HUES64 (cell line): ENCODE results near the gene LSG1.

Experiments
- H3K27ac ChIP-seq: 2 replicates; pipeline ENCODE4 v1.7.0; 2013; ENCODE audit warnings: low read depth, low read length, inconsistent platforms
- H3K27me3 ChIP-seq: 2 replicates; pipeline ENCODE4 v1.6.1; 2013; ENCODE audit warnings: mild to moderate bottlenecking, low read length; ENCODE audit not compliant: insufficient read depth
- H3K36me3 ChIP-seq: 2 replicates; pipeline ENCODE4 v1.6.1; 2013; ENCODE audit warnings: mild to moderate bottlenecking, low read length; ENCODE audit not compliant: insufficient read depth
- H3K4me1 ChIP-seq: 2 replicates; pipeline ENCODE4 v1.6.1; 2013; ENCODE audit warnings: mild to moderate bottlenecking, low read length, moderate library complexity; ENCODE audit not compliant: insufficient read depth
- H3K4me3 ChIP-seq: 2 replicates; pipeline ENCODE4 v1.5.1; 2013; ENCODE audit warnings: mild to moderate bottlenecking, low read length, moderate library complexity
- H3K9ac ChIP-seq: 2 replicates; pipeline ENCODE4 v1.6.1; 2013; ENCODE audit warnings: mild to moderate bottlenecking, low read depth, low read length
- H3K9me3 ChIP-seq: 2 replicates; pipeline ENCODE4 v1.6.1; 2013; ENCODE audit warnings: low read depth, low read length; ENCODE audit not compliant: insufficient read depth
- WGBS: fragments of 150-250, 120-280 bp; methylation state at CpG from one replicate; pipeline ENCODE4 v1.1.7; 2013; ENCODE audit warnings: missing lambda C conversion rate; 5-methylcytosine and 5-hydroxymethylcytosine counted together

The LSG1 gene

DNA sequence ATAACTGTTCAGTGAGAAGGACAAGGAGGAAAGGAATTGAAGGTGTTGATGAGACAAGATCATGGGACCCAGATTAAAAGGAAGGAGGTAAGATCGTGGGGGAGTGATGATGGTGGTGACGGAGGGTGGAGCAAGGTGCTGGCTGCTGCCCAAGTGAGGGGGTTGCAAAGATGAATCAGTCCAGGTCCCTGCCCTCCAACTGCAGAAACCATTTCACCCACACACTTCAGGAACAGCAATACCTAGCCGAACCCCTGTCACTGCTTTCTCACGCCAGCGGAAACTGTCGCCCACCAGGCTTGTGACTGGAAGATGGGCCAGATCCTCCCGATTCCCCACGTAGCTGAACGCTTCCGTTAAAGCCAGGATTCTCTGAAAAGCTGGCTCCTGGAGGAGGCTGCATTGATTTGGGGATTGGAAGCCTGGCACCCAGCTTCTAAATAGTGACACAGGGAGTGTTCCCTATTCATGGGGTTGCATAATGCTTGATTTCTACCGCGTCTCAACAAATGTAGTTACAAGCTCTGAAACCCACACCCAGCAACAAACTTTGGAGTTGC lies 3.2 kb upstream of the LSG1 start:
- Histone ChIP-seq H3K9ac (no peak overlapping the region), H3K9me3 (no peaks in the 10 kb centered on the region), H3K4me3 (no peak overlapping the region), H3K27me3 (peaks cover 13% of the 10 kb centered on the region), H3K36me3 (peaks cover 3% of the 10 kb centered on the region), H3K27ac (no peak overlapping the region), H3K4me1 (peaks cover 6% of the 10 kb centered on the region; the same call in 1 of the 2 replicates)
- WGBS = 81% methylated on average over 12 of the region's 12 CpGs

DNA sequence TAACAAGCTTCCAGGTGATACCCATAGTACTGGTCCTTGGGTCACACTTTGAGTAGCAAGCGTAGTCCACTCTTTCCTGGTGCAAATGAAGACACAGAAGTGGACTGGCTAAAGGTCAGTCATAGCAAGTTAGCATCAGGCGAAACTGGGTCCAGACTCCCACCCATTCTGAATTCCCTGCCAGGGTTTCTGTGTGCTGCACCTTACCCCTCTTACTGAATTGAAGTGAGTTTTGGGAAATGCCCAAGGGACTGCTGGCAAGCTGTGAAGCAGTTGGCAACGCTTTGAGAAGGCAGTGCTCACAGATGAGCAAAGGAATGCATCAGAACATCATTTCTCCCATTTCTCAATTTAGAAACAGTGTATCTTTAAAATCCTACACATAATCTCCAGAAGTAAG lies 1.8 kb upstream of the LSG1 start:
- H3K36me3 ChIP-seq = peaks cover 16% of the 10 kb centered on the region
- peaks cover 13% of the 10 kb centered on the region for H3K27me3 ChIP-seq
- no peaks in the 10 kb centered on the region for H3K9me3 ChIP-seq
- no peak overlapping the region for H3K4me3 ChIP-seq
- H3K9ac ChIP-seq = no peak overlapping the region
- H3K4me1 ChIP-seq = peaks cover 6% of the 10 kb centered on the region; the same call in 1 of the 2 replicates
- H3K27ac ChIP-seq = no peak overlapping the region
- WGBS = 82% methylated on average over 3 of the region's 3 CpGs

DNA sequence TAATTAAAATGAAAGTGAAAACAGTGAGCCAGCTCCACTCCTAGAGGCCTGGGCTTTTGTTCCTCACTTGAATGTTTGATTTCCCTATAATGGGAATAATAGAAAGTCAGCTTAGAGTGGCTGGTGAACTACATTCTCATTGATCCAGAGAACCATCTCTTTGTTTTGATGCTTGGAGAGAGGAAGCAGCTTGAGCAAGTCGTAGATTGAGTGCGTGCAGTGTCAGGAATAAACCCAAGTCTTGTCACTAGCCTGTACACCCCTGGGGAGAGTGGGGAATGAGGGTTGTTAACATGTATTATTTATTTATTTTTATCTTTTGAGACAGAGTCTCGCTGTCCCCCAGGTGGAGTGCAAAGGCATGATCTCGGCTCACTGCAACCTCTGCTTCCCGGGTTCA lies 885 bp upstream of the LSG1 start:
- no peaks in the 10 kb centered on the region for H3K9me3 ChIP-seq
- H3K4me1 ChIP-seq = peaks cover 6% of the 10 kb centered on the region; the same call in 1 of the 2 replicates
- peak overlapping the region; percentile 88 for H3K4me3 ChIP-seq
- H3K36me3 ChIP-seq = peaks cover 25% of the 10 kb centered on the region
- H3K27ac ChIP-seq = no peak overlapping the region
- peak overlapping the region; percentile 95; the same call in 1 of the 2 replicates for H3K9ac ChIP-seq
- peaks cover 13% of the 10 kb centered on the region for H3K27me3 ChIP-seq
- WGBS = 58% methylated on average over 5 of the region's 5 CpGs

DNA sequence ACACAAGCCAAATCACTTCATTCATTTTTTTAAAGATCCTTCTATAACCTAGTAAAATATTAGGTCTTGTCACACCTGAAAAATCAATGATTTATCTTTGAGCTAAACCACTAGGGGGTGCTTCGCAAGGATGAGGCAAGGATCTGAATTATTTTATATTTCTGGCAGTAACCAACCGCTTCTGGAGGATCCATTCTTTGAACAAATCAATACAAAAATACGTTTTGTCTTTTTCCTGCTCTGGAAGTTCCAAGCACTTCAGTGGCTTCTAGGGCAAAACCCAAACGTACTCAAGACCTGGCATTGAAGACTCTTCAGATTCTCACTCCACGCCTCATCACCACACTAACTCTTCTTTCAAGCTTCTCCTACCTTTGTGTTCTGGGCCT lies 486 bp downstream of the LSG1 start:
- Histone ChIP-seq H3K9me3 (no peaks in the 10 kb centered on the region), H3K9ac (peak overlapping the region; percentile 95), H3K27ac (peak overlapping the region; percentile 91), H3K36me3 (peaks cover 31% of the 10 kb centered on the region), H3K4me3 (peak overlapping the region; percentile 88), H3K27me3 (peaks cover 12% of the 10 kb centered on the region), H3K4me1 (peaks cover 6% of the 10 kb centered on the region; the same call in 1 of the 2 replicates)
- under 1% methylated on average over 5 of the region's 5 CpGs for WGBS

DNA sequence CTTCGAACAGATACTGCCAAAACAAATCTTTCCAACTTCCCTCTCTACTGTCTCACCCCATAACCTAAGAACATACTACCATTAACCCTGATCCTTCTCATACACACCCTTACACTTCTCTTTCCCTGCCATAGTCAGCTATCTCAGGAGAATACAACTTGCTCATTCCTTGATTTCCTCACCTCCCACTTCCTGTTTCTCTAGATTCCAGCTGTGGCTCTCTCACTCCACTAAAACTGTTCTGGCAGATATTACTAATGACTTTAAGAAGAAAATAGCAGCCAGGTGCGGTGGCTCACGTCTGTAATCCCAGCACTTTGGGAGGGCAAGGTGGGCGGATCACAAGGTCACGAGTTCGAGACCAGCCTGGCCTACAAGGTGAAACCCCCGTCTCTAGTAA lies 4.6 kb downstream of the LSG1 start:
- no peaks in the 10 kb centered on the region for H3K9me3 ChIP-seq
- no peak overlapping the region for H3K4me3 ChIP-seq
- H3K9ac ChIP-seq = no peak overlapping the region
- peaks cover 64% of the 10 kb centered on the region for H3K36me3 ChIP-seq
- 83% methylated on average over 7 of the region's 7 CpGs for WGBS
- H3K27me3 ChIP-seq = no peaks in the 10 kb centered on the region
- H3K4me1 ChIP-seq = peaks cover 6% of the 10 kb centered on the region; the same call in 1 of the 2 replicates
- H3K27ac ChIP-seq = no peak overlapping the region

DNA sequence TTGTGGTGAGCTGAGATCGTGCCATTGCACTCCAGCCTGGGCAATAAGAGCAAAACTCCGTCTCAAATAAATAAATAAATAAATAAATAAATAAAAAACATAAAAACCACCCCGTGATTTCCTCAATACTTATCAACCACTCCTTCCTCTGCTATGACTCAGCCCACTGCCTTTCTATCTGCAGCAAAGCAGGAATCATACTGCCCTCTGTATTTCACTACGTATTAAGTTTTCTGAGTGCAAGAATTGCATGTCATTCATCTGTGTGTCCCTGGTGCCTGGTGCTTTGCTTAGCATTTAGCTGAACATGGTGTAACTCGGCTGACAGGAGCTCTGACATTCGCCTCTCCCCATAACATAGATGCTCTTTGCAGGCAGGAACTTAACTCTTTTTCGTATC lies 7.1 kb downstream of the LSG1 start:
- 92% methylated on average over 7 of the region's 7 CpGs for WGBS
- H3K4me1 ChIP-seq = no peaks in the 10 kb centered on the region
- no peaks in the 10 kb centered on the region for H3K27me3 ChIP-seq
- no peaks in the 10 kb centered on the region for H3K9me3 ChIP-seq
- H3K4me3 ChIP-seq = no peak overlapping the region
- no peak overlapping the region for H3K9ac ChIP-seq
- H3K27ac ChIP-seq = no peak overlapping the region
- peaks cover 82% of the 10 kb centered on the region for H3K36me3 ChIP-seq

DNA sequence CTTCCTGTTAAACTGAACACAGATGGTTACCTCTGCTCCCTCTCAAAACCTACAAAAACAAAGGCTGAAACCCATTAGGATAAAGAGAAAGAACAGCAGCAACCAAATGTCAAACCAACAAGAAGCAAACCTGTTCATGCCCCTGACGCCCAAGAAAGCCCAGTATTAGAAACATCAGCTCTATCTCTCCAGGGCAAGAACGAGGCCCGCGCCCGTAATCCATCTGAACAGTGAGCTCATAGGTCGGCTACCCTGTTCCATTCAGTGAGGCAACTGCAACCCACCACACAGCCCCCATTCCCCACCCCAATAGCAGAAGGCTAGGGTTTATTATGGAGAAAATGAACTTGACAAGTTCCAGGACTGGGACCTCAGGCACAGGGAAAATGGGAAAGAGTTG lies 10.0 kb downstream of the LSG1 start:
- H3K4me3 ChIP-seq = no peak overlapping the region
- no peaks in the 10 kb centered on the region for H3K27me3 ChIP-seq
- no peak overlapping the region for H3K27ac ChIP-seq
- no peaks in the 10 kb centered on the region for H3K4me1 ChIP-seq
- no peaks in the 10 kb centered on the region for H3K9me3 ChIP-seq
- peaks cover 87% of the 10 kb centered on the region for H3K36me3 ChIP-seq
- 82% methylated on average over 6 of the region's 6 CpGs for WGBS
- no peak overlapping the region for H3K9ac ChIP-seq

DNA sequence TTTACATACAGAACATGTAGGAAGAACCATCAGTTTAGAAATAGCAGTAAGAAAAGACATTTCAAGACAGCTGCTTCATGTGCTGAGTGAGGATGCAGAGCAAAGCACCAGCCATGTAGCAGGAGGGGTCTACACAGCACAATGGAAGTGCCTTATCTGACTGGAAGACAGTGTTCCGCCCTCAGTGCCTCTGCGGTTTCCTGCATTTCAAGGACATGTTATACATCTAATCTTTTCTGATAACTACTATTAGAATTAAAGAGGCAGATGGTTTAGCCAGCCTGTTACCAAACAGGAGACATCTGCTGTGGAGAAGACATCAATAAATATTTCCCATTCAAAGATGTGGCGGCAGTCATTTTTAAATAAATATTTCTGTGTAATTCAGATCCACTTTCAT lies 10.6 kb downstream of the LSG1 start:
- no peaks in the 10 kb centered on the region for H3K27me3 ChIP-seq
- WGBS = 92% methylated on average over 2 of the region's 3 CpGs
- H3K36me3 ChIP-seq = peaks cover 83% of the 10 kb centered on the region

DNA sequence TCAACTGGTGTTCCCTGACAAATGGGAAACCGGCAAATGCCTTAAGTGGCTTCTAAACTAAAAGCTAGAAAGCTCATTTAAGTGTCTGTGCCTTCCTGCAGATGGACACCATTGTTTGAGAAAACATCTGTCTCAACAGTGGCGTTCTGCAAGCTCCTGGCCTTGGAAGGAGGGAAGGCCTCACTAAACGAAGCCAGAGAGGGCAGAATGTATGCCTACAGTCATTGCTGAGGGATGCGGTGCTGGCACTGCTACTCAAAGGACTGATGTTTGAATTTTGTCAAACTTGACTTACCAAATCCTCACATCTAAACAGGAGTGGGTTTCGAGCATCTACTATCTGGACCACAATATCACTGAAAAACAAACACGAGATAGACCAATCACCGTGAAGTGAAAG lies 12.2 kb downstream of the LSG1 start:
- Histone ChIP-seq H3K27ac (no peak overlapping the region), H3K36me3 (peaks cover 70% of the 10 kb centered on the region), H3K9ac (no peak overlapping the region)

More for the DNA sequence above, 10.6 kb downstream of the LSG1 start:
- H3K9me3 ChIP-seq = no peaks in the 10 kb centered on the region
- no peak overlapping the region for H3K4me3 ChIP-seq
- H3K27ac ChIP-seq = no peak overlapping the region
- H3K9ac ChIP-seq = no peak overlapping the region
- H3K4me1 ChIP-seq = no peaks in the 10 kb centered on the region

DNA sequence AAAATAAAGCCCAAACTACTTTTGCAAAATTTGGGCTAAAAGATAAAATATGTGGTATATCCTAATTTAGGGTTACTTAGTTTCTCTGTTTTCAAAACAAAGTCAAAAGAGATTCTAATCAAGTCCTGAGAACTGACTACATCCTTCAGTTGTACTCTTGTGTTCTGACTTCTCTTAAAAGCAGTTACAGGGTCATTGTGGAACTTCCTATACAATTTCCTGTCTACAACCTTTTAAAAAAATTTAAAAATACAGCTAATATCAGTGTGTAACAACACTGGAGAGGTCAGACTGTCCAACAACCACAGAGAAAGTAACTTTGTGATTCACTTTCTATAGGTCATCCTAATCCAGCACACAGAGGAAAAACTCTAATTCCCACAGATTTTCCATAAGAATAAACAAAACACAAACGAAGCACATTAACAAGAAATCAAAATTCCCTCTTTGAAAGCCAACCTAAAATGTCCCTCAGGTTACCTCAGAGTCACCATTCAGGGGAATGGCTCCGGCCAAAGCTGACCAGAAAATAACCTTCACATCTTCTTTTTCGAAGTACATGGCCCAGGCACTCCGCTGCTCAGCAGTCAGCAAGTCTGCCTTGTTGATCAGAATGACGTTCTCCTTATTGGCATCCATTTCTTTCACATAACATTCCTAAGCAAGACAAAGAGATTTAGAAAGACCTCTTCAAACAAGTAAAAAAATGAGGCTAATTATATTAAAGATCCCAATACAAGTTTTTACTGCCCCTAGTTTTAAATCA lies 13.3 kb downstream of the LSG1 start:
- WGBS = 94% methylated on average over 5 of the region's 5 CpGs
- Histone ChIP-seq H3K9ac (no peak overlapping the region), H3K27me3 (no peaks in the 10 kb centered on the region), H3K4me3 (no peak overlapping the region), H3K9me3 (no peaks in the 10 kb centered on the region), H3K27ac (no peak overlapping the region), H3K36me3 (peaks cover 70% of the 10 kb centered on the region), H3K4me1 (peaks cover 8% of the 10 kb centered on the region; the same call in 1 of the 2 replicates)

More for the DNA sequence above, 12.2 kb downstream of the LSG1 start:
- Histone ChIP-seq H3K4me1 (no peaks in the 10 kb centered on the region; the same call in 1 of the 2 replicates), H3K27me3 (no peaks in the 10 kb centered on the region), H3K4me3 (no peak overlapping the region), H3K9me3 (no peaks in the 10 kb centered on the region)
- 94% methylated on average over 7 of the region's 7 CpGs for WGBS

DNA sequence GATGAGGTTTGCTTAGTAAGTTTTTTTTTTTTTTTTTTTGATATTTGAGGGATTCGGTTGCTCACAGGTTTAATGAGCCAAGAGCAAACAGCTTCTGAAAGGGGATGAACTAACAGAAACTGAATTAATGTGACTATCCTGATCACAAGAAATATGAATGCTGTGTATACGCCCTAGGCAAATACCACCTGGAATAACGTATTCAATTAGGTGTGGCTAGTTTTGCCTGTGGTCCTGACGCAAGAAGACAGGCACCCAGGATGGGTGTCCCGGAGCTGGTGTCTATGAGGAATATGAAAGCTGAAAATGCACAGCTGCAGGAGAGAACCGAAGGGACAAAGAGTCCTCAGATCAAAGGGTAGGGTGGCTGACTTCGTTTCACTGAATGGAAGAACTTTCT lies 14.6 kb downstream of the LSG1 start:
- Histone ChIP-seq H3K9me3 (no peaks in the 10 kb centered on the region), H3K27ac (no peak overlapping the region), H3K27me3 (no peaks in the 10 kb centered on the region), H3K36me3 (peaks cover 70% of the 10 kb centered on the region), H3K4me3 (no peak overlapping the region), H3K4me1 (peaks cover 8% of the 10 kb centered on the region; the same call in 1 of the 2 replicates), H3K9ac (no peak overlapping the region)
- WGBS = 83% methylated on average over 7 of the region's 7 CpGs
